ENCODE data around the gene GSAP.

The GSAP gene

DNA sequence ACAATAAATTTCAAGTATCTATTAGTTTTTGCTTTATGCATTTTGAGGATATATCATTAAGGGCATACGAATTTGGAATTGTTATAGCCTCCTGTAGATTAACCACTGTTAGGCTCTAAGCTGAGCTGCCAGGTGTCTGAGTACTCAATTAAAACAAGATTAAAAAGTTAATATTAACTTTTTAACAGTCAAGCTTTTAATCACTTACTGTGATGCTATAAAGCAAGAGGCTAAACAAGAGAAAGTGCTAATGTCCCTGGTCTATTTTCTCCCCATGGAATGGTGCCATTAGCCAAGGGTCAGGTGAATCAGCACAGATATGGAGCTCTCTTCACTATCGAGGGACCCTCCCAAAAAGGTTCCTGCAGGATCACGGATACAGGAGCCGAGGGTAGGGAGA, 9.7 kb downstream of the GSAP start:
- DNase-seq: no peak

DNA sequence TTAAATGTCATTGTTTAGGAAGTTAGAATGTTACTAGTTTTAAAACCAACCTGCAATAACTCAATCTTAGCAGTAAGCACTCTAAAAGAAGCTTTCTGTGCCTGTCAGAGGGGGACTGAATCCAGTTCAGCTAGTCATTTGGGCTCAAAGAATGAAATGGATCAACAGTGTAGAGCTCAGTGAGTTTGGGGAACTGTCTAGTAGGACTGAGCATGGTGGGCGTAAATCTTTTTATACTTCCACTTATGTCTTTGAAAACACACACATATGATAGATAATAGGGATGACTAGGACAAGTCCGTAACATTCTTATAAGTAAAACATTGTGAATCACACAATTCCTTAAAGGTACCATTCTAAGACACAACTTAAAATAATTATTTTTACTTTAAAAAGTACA, 11.5 kb downstream of the GSAP start:
- DNase-seq: no peak

DNA sequence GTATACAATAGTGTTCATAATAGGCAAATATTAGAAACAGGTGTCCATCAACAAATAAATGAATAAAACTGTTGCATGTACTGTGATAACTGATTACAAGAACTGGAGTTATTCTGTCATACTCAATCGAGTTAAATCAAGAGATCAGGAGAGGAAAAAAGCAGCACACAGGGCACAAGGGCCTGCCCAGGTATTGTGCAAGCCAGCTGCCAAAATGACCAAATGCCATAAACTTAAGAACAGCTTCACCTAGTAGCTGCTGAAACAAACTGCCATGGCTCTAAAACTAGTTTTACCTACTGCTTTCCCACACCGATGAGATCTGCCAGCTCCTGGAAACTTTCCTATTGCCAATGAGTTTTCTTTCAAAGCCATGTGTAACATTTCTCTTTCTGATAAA, 12.2 kb downstream of the GSAP start:
- no peak for DNase-seq

DNA sequence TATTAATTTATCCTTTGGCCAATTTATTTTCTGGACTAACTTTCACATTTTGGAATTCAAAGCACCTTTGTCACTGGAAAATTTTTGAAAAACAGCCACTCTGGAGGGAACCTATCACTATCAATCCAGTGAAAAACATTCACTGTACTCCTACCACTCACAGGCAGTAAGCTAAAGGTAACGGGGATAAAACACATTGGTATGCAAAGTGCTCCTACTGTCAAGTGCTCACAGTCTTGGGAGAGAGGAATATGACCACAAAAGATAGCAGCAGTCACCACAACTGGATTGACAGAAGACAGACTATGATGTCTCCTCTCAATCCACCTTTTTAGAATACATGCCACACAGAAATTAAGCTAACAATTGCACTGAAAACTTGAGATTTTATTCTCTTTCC, 13.3 kb downstream of the GSAP start:
- DNase-seq: no peak

DNA sequence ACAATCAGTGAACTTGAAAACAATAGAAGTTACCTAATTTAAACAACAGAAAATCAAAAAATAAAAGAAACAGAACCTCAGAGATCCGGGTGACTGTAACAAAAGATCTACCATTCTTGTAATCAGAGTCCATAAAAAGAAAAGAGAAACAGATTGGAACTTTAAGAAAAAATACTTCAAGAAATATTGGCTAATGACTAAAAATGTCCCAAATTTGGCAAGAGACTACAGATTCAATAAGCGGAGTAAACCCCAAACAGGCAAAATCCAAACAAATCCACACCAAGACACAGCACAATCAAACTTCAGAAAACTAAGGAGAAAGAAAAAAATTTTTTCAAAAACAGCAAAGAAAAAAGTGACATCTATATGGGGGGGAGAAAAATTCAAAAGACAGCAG, 15.1 kb downstream of the GSAP start:
- DNase-seq: no peak

DNA sequence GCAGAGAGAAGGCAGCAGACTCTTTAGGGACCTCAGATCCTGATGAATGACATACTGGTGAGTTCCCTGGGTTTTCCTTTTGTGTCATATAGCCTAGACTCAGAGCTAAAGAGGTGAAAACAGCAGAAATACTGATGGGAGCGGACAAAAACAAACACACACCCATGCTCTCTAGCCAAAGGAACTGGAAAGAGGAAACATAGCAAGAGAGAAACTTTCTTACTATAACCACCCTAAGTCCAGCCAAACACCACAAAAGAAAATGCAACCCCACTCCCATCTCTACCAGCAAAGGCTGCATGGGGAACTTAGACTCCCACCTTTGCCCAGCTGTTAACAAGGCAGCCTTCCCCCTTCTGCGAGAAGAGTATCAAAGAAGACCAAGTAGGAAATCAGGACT, 16.3 kb downstream of the GSAP start:
- no peak for DNase-seq

DNA sequence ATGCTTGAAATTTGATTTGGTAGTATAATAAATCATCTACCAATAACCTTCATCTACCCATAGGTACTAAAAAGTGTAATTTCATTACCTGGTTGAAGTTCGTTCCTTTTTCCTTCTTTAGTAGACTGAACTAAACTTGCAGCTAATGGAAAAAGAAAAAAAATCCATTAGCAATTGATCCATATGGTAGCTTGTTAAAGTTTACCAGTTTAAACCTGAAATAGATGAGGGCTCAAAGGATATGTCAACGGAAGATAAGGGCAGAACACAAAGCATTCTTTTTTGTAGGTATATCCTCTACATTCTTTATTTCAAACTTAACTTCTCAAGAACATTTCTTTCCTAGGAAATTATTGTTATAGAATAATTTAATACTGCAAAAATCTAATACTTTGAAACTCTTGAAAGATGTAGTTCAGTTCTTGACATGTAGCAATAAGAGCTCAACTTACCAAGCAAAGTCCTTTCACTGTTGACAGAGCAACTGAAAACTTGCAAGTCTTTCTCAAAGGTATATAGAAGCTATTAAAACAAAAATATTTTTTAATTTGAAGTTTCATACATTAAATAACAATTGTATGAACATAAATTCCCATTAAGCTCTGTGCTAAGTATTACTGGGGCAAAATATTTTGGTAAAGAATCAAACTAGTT, 19.1 kb downstream of the GSAP start:
- DNase-seq: no peak

DNA sequence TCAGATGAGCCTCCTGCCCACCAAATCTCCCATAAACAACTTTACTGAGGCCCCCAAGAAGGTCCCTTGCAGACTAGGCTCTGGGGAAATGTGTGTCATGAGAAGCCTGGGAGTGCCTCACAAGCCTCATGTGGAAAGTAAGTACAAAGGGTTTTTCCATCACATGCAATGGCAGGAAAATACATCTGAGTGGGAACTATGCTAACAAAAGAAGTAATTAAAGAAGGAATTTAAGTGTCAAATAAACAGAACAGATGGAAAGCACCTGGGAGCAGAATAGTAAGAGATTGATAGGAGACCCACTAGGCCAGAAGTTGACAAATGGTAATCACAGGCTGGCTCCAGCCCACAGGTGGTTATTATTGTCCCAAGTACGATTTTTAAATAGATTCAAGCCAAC, 20.5 kb downstream of the GSAP start:
- DNase-seq: no peak

DNA sequence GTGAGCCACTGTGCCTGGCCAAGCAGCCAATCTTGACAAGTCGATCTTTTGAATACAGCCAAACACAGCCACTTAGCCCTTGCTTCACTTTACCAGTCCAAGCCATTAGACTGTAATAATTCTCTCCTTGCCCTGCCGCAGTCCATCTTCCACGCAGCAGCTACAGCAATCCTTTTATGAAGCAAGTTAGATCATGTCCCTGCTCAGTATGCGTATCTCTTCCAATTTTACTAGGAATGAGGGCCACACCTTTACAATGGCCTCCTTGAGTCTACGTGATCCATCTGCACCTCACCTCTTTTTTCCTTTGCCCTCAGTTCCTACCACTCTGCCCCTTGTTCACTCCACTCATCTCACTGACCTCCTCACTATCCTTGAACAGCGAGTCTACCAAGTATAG, 22.2 kb downstream of the GSAP start:
- no peak for DNase-seq

DNA sequence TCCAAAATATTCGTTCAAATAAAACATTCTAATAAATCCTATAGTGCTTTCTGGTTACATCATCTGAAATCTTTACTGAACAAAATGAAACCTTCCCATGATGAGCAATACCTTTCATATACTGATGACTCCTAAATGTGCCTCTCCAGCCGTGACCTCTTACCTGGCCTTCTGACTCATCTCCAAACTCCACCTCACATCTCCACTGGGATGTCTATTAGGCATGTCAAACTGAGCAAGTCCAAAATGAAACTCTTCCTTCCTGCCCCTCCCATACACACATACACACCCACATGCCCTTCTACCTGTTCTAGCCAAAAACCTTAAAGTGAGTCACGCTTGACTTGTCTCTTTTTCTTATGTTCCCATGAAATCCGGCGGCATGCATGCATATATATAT, 22.9 kb downstream of the GSAP start:
- no peak for DNase-seq

DNA sequence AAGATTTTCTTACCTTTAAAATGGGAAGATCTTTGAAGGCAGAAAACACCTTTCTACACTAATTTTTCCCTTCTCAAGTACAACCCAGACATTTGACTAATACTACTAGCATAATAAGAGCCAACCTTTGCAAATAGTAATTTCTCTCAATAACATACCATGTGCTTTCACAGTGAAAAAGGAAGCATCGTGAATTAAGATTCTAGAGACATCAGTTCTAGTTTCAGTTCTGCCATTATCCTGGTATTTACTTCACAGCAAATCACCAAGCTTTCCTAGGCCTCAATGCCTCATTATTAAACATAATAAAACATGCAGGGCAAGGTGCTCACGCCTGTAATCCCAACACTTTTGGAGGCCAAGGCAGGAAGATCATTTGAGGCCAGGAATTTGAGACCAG, 24.9 kb downstream of the GSAP start:
- DNase-seq: no peak

DNA sequence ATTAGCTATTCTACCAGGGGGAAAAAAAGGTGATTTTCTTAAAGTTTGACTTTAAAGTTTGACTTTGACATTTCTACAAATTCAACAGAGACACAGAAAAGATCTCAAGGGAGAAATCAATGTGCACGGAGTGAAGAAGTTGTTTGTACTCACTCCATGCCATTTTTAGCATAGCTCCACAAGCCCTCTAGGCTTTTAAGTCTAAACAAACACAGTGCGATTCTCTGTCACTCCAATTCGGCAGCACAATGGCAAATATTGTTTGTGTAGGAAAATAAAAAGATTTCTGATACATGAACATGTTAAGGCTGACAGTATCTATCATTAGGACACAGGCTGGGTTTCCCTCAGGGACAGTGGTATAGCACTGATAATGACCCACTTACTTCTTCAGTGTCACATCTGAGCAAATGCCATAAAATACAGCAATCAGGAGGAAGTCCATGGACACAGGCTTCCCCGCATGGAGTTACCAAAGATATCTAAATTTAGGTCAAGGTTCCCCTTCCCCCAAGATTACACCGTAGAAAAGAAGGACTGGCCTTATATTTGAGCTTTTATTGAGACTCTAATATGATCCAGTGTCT, 28.0 kb downstream of the GSAP start:
- DNase-seq: no peak

DNA sequence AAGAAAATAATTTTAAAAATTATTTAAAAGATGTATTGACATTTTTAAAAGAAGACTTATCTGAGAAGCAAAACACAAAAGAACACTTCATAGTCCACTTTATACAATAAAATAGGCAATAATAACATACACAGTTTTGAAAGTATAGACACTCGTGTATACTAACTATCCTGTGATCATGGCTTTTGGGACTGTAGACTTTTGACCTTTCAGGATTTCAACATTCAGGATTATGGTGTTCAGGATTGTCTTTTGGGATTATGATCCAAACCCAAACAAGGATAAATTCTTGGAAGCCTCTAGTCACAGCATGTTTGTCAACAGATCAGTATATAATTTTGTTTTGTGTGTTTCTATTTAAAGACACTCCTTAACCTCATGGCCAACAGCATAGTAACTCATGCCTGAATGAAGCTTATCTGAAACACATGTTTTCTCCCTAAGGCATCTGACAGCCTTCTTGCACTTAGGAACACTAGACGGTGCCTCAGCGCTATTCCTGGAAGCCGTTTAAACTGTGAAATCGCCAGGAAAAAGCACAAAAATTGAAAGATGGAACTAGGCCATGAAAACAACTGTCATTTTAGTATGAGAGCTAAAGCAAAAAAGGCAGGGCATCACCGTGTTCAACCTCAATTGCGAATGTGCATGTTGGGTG, 29.9 kb downstream of the GSAP start:
- peak; percentile 42 for DNase-seq

DNA sequence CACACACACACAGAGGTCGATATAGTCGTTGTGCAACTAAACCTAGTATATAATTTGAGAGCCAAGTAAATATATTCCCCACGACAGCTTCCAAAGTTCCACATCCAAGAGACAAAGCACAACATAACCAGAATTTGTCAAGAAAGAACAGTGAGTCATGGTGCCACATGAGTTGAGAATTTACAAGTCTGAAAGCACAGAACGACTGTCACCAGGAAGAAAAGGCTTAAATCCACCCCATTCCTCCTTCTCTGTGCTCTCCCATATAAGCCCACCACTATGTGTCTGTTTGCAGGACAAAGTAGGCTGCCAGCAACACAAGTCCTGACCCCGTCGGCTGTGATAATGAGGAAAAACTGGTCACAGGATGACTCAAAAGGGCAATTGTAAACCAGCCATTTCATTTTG, 32.8 kb downstream of the GSAP start:
- no peak for DNase-seq

DNA sequence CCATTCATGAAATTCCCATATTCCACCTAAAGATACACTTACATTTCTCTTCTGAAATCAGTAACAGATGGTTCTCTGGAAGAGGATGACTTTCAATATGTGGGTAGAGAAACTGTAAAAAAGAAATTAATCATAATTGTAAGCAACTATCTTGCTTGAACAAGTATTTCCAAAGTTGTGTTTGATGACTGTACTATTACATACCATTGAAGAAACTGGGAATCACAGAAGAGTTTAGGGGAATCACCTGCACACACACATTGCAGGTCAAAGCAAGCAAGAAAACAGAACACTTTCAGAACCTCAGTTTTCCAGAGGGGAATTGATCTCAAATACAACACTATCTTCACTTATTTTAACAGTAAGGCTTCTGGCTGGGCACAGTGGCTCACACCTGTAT, 33.6 kb downstream of the GSAP start:
- DNase-seq: no peak

DNA sequence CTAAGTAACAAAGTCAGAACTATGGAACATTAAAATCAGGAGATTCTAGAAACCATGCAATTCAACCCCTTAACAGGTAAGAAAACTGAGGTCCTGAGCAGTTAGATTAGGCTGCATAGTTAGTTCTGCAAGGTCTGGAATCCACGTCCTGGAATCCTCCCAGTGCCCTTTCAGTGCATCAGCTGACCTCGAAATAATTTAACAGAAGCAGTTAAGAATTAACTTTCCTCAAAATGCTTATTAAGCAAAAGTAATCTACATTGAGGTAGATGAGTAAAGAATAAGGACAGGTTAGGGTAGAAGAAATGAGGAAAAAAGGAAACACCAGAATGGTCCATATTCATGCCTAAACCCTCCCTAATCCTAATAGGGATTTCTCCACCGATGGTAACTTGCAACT, 37.6 kb downstream of the GSAP start:
- DNase-seq: no peak

DNA sequence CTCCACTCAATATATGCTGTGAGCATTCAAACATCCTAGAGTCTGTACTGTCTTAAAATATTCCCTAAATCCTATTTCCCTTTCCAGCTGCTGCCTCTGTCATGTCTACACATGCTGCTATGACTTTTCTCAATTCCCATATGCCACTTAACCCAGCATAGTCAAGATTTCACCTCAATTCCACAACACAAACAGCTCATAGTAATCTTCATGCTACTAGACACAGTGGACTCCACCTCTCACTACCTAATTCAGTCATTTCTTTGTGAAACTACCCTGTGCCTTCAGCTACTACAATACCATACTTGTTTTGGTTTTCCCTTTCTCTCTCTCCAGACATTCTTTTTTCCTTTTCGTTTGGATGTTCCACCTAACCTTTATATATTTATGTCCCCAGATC, 45.5 kb downstream of the GSAP start:
- DNase-seq: no peak

DNA sequence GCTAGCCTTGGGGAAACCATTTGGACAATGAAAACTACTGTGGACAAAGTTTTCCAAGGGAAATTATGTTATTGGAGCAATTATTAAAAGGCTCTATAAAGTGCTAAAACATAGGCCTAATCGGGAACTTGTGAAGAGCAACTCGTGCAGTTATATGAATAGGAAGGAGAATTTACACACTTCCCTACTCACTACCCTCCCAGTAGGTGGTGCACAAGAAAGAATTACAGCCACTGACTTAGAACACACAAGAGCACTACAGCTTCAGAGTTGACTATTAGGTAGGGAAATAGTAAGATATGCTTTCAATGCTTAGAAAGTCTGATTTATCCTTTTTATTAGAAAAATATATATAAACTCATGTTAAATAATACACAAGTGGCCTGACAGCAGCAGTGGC, 47.2 kb downstream of the GSAP start:
- no peak for DNase-seq

DNA sequence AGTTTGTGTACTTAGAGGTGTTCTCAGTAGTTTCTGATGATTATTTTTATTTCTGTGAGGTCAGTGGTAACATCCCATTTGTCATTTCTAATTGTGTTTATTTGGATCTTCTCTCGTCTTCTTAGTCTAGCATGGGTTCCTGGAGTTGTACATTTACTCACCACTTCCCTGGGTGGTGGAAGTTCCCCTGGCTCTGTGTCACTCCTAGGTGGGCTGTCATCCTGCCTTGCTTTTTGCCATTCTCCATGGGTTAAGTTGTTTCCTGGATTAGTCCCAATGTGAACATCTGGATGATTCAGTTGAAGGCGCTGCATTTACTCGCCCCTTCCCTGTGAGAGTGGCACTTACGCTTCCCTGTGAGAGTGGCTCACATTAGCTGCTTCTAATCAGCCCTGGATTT, 48.2 kb downstream of the GSAP start:
- DNase-seq: no peak

DNA sequence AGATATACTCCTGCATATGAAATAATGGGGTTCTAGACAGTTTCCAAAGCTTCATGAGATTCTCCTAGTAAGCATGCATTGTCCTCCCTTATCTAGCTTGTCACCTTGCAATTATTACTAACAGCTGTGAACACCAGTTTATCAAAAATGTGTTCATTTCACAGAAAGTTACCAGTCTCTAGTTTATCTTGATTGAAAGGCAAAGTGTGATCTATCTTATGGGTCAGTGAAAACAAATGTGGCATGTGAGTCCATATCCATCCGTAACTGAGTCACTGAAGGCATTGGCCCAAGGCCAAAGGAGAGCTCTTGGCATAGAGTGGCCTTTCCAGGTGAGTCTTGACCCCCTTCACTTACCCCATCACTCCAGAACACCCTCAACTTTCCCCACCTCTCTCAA, 53.2 kb downstream of the GSAP start:
- DNase-seq: no peak

DNA sequence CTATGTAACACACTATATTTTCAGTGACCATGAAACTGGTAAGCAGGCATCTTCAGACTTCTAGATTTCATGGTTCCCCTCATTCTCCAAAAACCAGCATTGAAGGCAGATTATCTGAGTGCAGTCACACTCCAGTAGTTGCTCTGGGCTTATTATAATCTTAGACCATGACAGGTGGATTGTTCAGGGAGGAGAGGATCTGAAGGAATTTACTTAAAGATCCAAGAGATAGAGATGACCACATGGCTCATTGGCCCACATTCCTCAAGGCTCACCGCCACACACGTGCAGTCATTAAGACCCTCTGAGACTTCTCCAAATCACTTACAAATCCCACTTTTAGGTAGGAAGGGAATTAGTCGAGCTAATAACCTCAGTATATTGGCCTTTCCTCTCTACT, 55.2 kb downstream of the GSAP start:
- DNase-seq: no peak

DNA sequence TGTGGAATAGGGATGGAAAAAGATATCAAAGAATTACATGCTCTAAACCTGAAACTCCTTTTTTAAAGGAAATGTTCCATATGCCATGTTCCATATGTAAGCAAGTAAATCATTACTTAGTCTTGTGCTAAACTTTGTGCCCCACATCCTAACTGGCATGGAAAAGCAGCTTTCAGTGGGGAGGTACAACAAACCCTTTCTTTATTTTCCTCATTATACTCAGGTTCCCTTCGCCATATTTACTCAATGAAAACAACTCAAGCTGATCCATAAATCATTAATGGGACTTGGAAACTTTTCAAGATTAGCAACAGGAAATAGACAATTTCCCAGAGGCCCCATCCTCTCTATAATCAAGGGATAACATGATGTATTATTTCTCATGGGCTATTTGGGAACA, 56.0 kb downstream of the GSAP start:
- no peak for DNase-seq

DNA sequence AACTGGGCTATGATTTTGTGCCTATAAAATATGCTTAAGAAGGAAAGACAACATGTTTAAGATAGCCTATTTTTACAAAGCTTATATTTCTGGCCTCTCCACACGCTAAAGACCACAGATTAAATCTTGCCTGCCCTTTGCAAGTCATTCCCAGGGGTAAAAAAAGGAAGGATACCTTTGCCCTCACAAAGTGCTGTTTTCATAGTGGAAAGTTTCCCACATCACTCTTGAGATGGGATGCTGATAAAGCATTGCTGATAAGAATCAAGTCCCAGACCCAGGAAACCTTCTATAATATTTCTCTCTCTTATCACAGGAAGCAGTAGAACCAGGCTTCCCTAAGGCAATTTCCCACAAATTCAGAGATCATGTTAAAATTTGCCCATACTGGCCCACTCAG, 56.5 kb downstream of the GSAP start:
- no peak for DNase-seq

DNA sequence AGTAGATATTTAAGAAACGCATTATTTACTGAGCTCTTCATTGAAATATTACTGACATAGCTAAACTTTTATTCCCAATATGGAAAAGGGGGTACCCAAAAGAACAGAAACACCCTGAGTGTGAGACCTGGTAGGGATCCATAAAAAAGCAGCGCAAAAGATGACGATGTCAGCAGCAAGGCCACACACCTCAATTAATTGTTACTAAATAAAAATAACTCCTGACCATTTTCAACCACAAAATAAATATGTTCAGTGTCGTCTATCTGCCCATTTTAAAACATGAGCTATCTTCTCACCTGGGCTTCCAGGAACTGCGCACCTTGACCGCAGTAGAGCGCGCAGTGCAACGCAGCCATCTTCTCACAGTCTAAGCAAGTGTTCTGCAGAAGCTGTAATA, 61.2 kb downstream of the GSAP start:
- no peak for DNase-seq

DNA sequence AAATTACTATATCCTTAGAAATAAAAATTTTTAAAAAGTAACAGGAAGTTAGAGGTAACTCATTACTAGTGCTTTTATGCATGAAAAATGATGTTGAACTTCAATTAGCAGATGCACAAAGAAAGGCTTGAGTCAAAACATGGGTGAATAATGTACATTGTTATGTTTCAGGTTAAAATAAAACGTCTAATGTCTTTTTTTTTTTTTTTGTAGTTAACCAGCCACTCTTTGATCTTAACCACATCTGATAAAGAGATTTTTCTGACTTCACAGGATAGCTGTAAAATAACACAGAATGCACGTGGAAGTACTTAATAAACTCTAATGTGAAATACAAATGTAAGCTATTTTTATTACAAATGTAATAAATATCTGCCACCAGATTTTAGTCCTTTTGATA, 61.7 kb downstream of the GSAP start:
- DNase-seq: no peak
